ENCODE measurements around the gene DHRS3.

DNA sequence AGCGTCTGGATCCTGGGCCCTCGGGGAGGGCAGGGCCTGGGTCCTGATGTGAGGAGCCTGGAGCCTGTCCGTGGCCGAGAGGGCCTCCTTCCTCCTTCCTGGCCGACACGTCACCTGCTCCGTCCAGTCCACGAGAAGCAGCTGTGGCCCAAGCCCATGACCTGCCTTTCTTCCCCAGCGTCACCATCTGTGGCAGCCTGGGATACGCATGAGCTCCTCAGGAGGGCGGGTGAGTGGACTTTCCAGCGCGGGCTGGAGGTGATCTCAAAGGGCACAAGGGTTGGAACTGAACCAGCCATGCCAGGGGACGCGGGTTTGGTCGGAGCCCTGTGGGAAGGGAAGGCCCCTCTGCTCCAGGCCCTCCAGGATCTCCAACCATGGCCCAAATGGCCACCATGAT lies 90.4 kb downstream of the DHRS3 start:
- TF ChIP-seq, protein P1, sequence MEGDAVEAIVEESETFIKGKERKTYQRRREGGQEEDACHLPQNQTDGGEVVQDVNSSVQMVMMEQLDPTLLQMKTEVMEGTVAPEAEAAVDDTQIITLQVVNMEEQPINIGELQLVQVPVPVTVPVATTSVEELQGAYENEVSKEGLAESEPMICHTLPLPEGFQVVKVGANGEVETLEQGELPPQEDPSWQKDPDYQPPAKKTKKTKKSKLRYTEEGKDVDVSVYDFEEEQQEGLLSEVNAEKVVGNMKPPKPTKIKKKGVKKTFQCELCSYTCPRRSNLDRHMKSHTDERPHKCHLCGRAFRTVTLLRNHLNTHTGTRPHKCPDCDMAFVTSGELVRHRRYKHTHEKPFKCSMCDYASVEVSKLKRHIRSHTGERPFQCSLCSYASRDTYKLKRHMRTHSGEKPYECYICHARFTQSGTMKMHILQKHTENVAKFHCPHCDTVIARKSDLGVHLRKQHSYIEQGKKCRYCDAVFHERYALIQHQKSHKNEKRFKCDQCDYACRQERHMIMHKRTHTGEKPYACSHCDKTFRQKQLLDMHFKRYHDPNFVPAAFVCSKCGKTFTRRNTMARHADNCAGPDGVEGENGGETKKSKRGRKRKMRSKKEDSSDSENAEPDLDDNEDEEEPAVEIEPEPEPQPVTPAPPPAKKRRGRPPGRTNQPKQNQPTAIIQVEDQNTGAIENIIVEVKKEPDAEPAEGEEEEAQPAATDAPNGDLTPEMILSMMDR (optimal IDR thresholded peaks at IDR 0.05 in 1 of 3, IDR thresholded peaks at IDR 0.05 in 1 of 3, conservative IDR thresholded peaks at IDR 0.05 in 1 of 3; ENCODE audit: extremely low read depth in 1 of 3, insufficient read depth in 2 of 3, low read length in 3 of 3) = no peak
- no peak for TF ChIP-seq EZH2 (IDR thresholded peaks at IDR 0.05; ENCODE audit: low read length)

Measured in keratinocyte (primary cell).